ENCODE results near the gene WNK1.
"Not testable (repeated sequence)": the region's sequence is repeated elsewhere in the genome, so short reads cannot be mapped to it uniquely, and the experiment has no call there.

Gene WNK1

DNA sequence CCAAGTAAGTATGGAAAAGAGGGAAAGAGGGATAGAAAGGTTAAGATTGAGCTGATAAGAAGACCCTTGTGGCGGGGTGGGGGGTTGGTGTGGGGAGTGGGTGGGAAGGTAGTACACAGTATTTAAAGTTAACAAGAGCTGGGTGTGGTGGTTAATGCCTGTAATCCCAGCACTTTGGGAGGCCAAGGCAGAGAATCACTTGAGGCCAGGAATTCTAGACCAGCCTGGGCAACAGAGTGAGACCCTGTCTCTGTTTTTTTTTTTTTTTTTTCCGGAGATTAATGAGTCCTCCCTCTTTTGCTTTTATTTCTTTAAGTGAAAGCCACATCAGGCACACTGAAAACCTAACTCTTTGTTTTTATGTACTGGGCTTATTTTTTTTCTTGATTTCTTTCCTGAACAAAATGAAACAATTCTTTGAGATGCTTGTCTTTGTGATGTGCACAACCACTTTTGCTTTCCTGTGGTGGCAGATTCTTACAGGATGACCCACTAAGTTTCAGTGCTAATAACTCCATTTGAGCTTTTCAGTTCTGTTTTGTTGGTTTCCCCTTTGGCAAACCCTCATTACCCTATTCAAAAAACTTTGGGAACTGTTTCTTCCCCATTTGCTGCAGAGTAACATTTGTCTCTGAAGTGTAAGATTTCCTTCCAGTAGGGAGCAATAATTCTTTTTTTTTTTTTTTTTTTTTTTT is 54.8 kb downstream of the WNK1 start:
- Mint-ChIP-seq H3K9me3 (peaks cover 2% of the 10 kb centered on the region), H3K36me3 (ENCODE audit: low read depth) (peaks cover 7% of the 10 kb centered on the region), H3K27ac (peak overlapping the region; percentile 24), H3K4me1 (ENCODE audit: low read depth) (peaks cover 78% of the 10 kb centered on the region), H3K4me3 (peak overlapping the region; percentile 9), H3K27me3 (no peaks in the 10 kb centered on the region)
- no peak for DNase-seq

DNA sequence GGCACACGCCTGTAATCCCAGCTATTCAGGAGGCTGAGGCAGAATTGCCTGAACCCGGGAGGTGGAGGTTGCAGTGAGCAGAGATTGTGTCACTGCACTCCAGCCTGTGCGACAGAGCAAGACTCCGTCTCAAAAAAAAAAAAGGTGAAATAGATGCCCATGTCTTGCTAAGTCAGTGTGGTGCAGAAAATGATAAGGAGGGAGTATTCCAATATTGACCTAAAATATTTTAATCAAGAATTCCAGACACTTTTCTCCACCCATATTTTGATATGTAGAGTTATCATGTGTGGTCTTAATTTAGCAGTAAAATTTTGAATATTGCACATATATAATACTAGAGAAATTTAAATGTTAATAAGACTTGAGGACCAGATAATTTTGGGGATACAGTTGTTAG is 57.7 kb downstream of the WNK1 start:
- peaks cover 23% of the 10 kb centered on the region for H3K36me3 Mint-ChIP-seq (ENCODE audit: low read depth)
- H3K27ac Mint-ChIP-seq: peak overlapping the region; percentile 87
- H3K4me1 Mint-ChIP-seq (ENCODE audit: low read depth): peaks cover 80% of the 10 kb centered on the region
- H3K9me3 Mint-ChIP-seq: no peaks in the 10 kb centered on the region
- H3K4me3 Mint-ChIP-seq: peak overlapping the region; percentile 26
- no peak for DNase-seq
- H3K27me3 Mint-ChIP-seq: no peaks in the 10 kb centered on the region

DNA sequence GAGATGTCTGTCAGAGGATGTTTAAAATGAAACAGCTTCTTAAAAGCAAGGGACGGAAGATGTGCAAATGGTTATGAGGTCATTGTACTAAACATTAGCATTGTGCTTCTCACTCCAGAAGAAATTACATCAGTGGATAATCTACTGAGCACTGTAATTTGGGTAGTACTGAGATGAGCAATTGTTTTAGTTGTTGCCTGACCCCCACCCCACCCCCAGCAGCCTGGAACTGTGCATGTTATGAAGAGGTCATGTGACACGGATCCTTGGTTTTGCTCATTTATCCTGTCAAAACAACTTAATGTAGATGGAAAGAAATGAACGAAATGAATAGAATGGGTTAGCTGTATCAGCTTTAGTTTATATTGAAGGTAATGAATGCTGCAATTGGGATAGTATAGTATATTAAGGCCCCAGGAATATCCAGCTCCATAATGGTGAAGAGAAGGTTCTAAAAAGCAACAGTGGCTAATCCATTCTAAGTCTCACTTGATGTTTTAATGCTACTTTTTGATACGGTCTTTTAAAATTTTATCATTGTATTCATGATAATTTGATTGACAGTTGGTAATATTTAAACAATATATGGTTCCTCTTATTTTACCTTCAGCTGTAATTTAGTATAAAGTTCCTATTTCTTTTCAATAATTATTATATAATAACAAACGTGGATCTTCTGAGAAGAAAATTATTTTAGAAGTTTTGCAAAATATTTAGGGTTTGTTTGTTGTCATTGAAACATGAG is 58.5 kb downstream of the WNK1 start:
- H3K27me3 Mint-ChIP-seq: no peaks in the 10 kb centered on the region
- peaks cover 30% of the 10 kb centered on the region for H3K36me3 Mint-ChIP-seq (ENCODE audit: low read depth)
- H3K4me1 Mint-ChIP-seq (ENCODE audit: low read depth): peaks cover 76% of the 10 kb centered on the region
- DNase-seq: peak; percentile 56
- H3K4me3 Mint-ChIP-seq: peak overlapping the region; percentile 26
- H3K9me3 Mint-ChIP-seq: no peaks in the 10 kb centered on the region
- H3K27ac Mint-ChIP-seq: peak overlapping the region; percentile 87

DNA sequence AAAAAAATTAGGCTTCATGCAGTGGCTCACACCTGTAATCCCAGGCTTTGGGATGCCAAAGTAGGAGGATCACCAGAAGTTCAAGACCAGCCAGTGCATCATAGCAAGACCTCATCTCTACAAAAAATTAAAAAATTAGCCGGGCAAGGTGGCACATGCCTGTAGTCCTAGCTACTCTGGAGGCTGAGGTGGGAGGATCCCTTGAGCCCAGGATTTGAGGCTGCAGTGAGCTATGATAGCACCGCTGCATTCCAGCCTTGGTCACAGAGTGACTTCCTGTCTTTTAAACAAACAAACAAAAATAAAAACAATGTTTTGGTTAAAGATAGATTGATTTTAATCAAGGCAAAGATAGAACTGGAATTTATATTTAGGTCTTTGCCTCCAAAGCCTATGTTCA is 60.6 kb downstream of the WNK1 start:
- H3K9me3 Mint-ChIP-seq: no peaks in the 10 kb centered on the region
- H3K27me3 Mint-ChIP-seq: no peaks in the 10 kb centered on the region
- H3K27ac Mint-ChIP-seq: no peak overlapping the region
- DNase-seq: no peak
- no peak overlapping the region for H3K4me3 Mint-ChIP-seq
- peaks cover 68% of the 10 kb centered on the region for H3K4me1 Mint-ChIP-seq (ENCODE audit: low read depth)
- H3K36me3 Mint-ChIP-seq (ENCODE audit: low read depth): peaks cover 48% of the 10 kb centered on the region

DNA sequence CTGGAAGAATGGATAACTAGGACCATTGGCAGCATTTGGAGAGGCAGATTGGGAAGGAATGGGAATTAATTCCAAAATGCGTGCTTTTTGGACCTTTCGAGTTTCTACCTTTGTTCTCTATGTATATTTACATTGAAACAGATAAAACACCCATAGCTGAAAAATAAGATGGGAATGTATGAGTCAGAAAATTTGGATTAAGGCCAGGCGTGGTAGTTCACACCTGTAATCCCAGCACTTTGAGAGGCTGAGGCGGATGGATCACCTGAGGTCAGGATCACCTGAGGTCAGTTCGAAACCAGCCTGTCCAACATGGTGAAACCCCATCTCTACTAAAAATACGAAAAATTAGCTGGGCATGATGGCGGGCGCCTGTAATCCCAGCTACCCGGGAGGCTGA is 65.1 kb downstream of the WNK1 start:
- H3K4me1 Mint-ChIP-seq (ENCODE audit: low read depth): peaks cover 66% of the 10 kb centered on the region
- DNase-seq, H3K27me3 Mint-ChIP-seq, H3K9me3 Mint-ChIP-seq, H3K4me3 Mint-ChIP-seq: not testable (repeated sequence)
- peaks cover 77% of the 10 kb centered on the region for H3K36me3 Mint-ChIP-seq (ENCODE audit: low read depth)
- H3K27ac Mint-ChIP-seq: peak overlapping the region; percentile 67

DNA sequence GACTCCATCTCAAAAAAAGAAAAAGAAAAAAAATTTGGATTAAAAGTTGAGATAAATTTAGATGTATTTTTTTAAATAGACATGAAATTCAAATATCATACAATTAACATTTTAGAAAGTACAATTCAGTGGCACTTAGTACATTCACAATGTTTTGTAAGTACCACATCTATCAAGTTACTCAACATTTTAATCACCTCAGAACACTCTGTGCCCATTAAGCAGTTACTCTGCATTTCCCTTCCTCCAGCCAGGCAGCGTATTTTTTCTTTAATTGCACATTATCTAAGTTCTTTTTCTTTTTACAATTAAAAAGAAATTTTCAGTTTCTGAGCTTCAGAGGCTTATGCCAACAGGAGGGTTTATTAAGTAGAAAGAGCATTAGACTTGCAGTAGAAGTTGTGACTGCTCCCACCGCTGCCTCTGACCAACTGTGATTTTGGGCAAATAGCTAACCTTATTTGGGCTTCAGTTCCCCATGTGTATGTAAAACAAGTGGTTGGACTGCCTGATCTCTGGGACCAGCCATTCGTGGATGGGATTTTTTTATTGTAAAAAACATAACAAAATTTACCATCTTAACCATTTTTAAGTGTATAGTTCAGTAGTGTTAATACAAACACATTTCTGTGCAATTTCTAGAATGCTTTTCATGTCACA is 65.7 kb downstream of the WNK1 start:
- Mint-ChIP-seq H3K27me3 (no peaks in the 10 kb centered on the region), H3K4me1 (ENCODE audit: low read depth) (peaks cover 65% of the 10 kb centered on the region), H3K36me3 (ENCODE audit: low read depth) (peaks cover 82% of the 10 kb centered on the region), H3K4me3 (no peak overlapping the region), H3K9me3 (peaks cover 2% of the 10 kb centered on the region), H3K27ac (peak overlapping the region; percentile 56)
- DNase-seq: no peak

DNA sequence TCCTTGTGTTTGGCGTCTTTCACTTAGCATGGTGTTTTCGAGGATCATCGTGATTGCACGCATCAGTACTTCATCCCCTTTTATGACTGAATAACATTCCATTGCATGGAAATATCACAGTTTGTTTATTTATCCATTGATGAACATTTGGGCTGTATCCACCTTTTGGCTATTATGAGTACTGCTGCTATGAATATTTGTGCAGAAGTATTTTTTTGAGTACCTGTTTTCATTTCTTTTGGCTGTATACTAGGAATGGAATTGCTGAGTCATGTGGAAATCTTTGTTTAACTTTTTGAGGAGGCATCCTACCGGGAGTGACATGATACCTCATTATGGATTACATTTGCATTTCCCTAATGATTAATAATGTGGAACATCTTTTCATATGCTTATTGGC is 66.4 kb downstream of the WNK1 start:
- peaks cover 82% of the 10 kb centered on the region for H3K36me3 Mint-ChIP-seq (ENCODE audit: low read depth)
- no peaks in the 10 kb centered on the region for H3K27me3 Mint-ChIP-seq
- H3K27ac Mint-ChIP-seq: peak overlapping the region; percentile 56
- peaks cover 65% of the 10 kb centered on the region for H3K4me1 Mint-ChIP-seq (ENCODE audit: low read depth)
- no peak overlapping the region for H3K4me3 Mint-ChIP-seq
- DNase-seq: no peak
- peaks cover 6% of the 10 kb centered on the region for H3K9me3 Mint-ChIP-seq

DNA sequence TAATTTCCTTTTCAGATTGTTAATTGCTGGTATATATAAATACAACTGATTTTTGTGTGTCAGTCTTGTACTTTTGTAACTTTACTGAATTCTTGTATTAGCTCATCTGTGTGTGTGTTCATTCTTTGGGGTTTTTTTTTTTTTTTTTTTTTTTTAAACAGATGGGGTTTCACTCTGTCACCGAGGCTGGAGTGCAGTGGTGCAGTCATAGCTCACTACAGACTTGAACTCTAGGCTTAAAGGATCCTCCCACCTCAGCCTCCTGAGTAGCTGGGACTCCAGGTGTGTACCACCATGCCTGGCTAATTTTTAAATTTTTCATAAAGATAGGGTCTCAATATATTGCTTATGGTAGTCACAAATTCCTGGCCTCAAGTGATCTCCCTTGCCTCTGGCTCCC is 68.0 kb downstream of the WNK1 start:
- DNase-seq: no peak
- peak overlapping the region; percentile 33 for H3K27ac Mint-ChIP-seq
- peaks cover 78% of the 10 kb centered on the region for H3K36me3 Mint-ChIP-seq (ENCODE audit: low read depth)
- H3K4me1 Mint-ChIP-seq (ENCODE audit: low read depth): peaks cover 67% of the 10 kb centered on the region
- no peaks in the 10 kb centered on the region for H3K27me3 Mint-ChIP-seq
- H3K4me3 Mint-ChIP-seq: no peak overlapping the region
- peaks cover 6% of the 10 kb centered on the region for H3K9me3 Mint-ChIP-seq

DNA sequence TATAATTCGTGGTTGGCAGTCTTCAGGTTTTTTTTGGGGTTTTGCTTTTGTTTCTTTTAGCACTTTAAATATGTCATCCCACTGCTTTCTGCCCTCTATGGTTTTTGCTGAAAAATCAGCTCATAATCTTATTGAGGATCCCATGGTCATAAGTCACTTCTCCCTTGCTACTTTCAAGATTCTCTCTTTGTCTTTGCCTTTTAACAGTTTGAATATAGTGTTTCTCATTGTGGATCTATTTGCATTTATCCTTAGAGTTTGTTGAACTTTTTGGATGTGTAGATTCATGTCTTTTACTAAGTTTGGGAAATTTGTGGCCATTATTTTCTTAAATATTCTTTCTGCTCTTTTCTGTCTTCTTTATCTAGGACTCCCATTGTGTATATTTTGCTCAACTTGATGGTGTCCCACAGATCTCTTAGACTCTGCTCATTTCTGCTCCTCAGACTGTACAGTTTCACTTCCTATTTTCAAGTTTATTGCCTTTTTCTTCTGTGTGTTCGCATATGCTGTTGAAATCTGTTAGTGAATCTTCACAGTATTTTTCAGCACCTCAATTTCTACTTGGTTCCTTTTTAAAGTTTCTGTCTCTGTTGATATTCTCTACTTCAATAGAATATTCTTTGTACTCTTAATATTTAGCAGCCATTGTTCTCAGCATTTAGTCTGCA is 70.8 kb downstream of the WNK1 start:
- Mint-ChIP-seq H3K27me3 (no peaks in the 10 kb centered on the region), H3K4me3 (no peak overlapping the region), H3K9me3 (peaks cover 6% of the 10 kb centered on the region), H3K4me1 (ENCODE audit: low read depth) (peaks cover 67% of the 10 kb centered on the region), H3K36me3 (ENCODE audit: low read depth) (peaks cover 66% of the 10 kb centered on the region), H3K27ac (no peak overlapping the region)
- DNase-seq: no peak

DNA sequence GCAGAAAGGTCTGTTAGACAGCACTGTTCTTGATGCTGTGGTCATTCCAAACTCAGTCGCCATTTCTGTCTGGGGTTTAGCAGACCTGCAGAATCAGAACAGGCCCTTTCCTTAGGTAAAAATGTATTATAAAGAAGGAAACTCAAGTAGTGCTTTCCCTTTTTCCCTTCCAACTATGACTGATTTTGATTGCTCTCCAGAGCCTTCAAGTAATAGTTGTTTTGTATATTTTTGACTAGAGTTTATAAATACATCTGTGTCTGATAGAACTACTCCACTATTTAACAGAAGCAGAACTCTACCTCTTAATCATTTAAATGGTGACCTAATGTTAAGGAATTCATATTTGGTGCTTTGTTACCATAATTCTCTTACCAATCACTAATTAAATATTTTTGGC is 74.0 kb downstream of the WNK1 start:
- Mint-ChIP-seq H3K4me1 (ENCODE audit: low read depth) (peaks cover 55% of the 10 kb centered on the region), H3K4me3 (no peak overlapping the region), H3K36me3 (ENCODE audit: low read depth) (peaks cover 69% of the 10 kb centered on the region), H3K9me3 (peaks cover 6% of the 10 kb centered on the region), H3K27me3 (no peaks in the 10 kb centered on the region), H3K27ac (no peak overlapping the region)
- DNase-seq: no peak

DNA sequence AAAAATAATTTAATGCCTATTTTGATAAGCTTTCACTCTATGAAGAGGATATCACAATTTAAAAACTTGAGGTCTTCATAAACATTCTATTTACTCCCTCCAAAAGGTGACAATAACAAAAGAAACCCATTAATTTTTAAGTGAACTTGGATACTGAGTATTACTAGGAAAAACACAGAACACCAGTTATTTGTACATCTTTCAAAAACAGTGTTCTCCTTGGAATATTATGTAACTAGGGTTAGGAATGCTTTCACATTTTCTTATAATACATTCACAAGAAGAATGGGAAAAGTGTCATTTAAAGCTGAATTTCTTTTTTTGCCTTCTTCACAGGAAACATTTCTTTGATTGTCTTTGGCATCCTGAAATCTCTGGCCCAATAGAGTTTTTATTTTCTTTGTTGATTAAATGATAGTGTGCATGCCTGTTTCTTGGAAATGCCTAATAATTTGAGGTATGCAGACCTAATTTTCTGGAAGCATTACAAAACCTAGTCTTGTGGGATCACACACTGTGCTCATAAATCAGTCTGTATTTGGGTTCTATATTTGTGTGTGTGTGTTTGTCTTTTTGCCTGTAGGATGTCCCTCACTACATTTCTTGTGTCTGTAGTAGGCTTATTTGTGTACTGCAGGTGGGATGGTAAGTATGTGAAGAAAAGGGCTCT is 76.5 kb downstream of the WNK1 start:
- H3K27me3 Mint-ChIP-seq: no peaks in the 10 kb centered on the region
- DNase-seq: no peak
- peaks cover 45% of the 10 kb centered on the region for H3K4me1 Mint-ChIP-seq (ENCODE audit: low read depth)
- H3K4me3 Mint-ChIP-seq: no peak overlapping the region
- peak overlapping the region; percentile 73 for H3K27ac Mint-ChIP-seq
- H3K36me3 Mint-ChIP-seq (ENCODE audit: low read depth): peaks cover 71% of the 10 kb centered on the region
- H3K9me3 Mint-ChIP-seq: no peaks in the 10 kb centered on the region

DNA sequence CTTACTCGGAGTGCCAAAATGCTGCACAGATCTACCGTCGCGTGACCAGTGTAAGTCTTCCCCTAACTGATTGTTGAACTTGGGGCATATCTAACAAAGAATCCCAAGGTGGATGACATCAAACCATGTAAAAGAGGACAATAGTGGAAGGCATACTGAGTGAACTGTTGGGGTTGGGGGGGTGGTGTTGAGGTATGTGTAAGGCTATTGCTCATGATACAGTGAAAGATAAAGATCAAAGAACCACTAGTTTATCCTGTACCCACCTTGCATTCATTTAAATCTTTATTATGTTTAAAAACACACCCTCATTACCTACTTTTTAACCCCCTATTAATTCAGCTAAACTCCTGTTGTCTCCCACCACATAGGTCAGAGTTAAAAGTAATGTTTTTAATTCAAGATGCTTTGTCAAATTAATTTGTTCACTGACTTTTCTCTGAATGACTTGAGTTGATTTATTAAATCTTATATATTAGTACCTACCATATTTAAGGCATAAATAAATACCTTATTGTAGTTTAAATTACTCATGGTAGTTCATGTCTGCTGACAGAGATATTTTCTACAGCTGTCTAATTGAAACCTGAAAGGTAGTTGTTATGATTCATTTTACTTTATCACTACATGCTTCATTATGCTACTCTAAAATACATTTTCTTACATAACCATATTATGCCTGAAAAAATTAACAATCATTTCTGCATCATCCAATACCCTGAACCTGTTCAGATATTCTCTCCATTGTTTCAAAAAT is 77.9 kb downstream of the WNK1 start:
- no peak for DNase-seq
- Mint-ChIP-seq H3K36me3 (ENCODE audit: low read depth) (peaks cover 75% of the 10 kb centered on the region), H3K9me3 (no peaks in the 10 kb centered on the region), H3K4me1 (ENCODE audit: low read depth) (peaks cover 46% of the 10 kb centered on the region), H3K27ac (no peak overlapping the region), H3K4me3 (no peak overlapping the region), H3K27me3 (no peaks in the 10 kb centered on the region)

DNA sequence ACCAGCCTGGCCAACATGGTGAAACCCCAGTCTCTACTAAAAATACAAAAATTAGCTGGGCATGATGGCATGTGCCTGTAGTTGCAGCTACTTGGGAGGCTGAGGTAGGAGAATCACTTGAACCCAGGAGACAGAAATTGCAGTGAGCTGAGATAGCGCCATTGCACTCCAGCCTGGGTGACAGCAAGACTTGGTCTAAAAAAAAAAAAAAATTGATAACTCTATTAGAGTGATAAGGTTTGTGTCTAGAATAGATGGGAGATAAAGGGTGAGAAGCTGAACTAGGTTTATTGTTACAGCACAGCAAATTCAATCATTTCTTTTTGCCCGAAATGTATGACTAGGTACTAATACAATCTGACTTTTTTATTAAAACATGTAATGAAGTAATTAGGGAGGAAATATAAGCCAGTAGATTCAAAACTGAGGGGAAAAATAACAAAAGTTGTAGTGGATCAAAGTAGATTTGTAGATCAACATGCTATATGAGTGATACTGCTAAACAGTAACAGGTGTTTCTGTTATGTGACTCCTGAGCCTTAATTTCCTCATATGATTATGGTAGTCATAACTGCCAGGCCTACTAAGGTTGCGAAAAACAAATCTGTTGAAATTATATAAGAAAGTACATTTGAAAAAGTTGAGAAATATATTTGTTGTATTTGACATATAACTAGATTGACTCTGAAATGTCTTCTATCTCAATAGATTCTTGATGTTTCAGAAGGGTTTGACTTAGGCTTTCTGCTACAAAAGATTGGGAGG is 83.6 kb downstream of the WNK1 start:
- Mint-ChIP-seq H3K27ac (peak overlapping the region; percentile 51), H3K36me3 (ENCODE audit: low read depth) (peaks cover 71% of the 10 kb centered on the region), H3K4me3 (no peak overlapping the region), H3K9me3 (no peaks in the 10 kb centered on the region), H3K4me1 (ENCODE audit: low read depth) (peaks cover 44% of the 10 kb centered on the region), H3K27me3 (no peaks in the 10 kb centered on the region)
- no peak for DNase-seq
